ENCODE measurements around the gene DDX10. TPM values are rescaled to one million over a fixed set of nuclear protein-coding genes. Genes with fewer than 3 reads are reported as not detected.

Gene DDX10
- total RNA-seq, 1 donor from 2014 or later, result 24.5 TPM

GRCh38 chr11:108847298-108847990 is 182.6 kb downstream of the DDX10 start:
- DNase-seq (ENCODE audit: low read depth), result no peak
- Histone ChIP-seq H3K27me3 (ENCODE audit: control insufficient read depth, insufficient read depth, low read length) (no peaks in the 10 kb centered on the region), H3K4me3 (ENCODE audit: low read depth, low read length) (no peak overlapping the region), H3K36me3 (ENCODE audit: control insufficient read depth, insufficient read depth, low read length) (no peaks in the 10 kb centered on the region)
- no peak for TF ChIP-seq CTCF (IDR thresholded peaks at IDR 0.05; ENCODE audit: insufficient read depth, low read length, poor library complexity, severe bottlenecking)

- TF ChIP-seq CTCF (IDR thresholded peaks at IDR 0.05; ENCODE audit: insufficient read depth, low read length, poor library complexity, severe bottlenecking), result no peak
- no peaks in the 10 kb centered on the region for H3K36me3 ChIP-seq (ENCODE audit: control insufficient read depth, insufficient read depth, low read length)
Measured at GRCh38 chr11:108851781-108852180, 186.9 kb downstream of the DDX10 start.

GRCh38 chr11:108852701-108853100 is 187.8 kb downstream of the DDX10 start:
- Histone ChIP-seq H3K4me3 (ENCODE audit: low read depth, low read length) (no peak overlapping the region), H3K36me3 (ENCODE audit: control insufficient read depth, insufficient read depth, low read length) (no peaks in the 10 kb centered on the region), H3K27me3 (ENCODE audit: control insufficient read depth, insufficient read depth, low read length) (no peaks in the 10 kb centered on the region)
- no peak for TF ChIP-seq CTCF (IDR thresholded peaks at IDR 0.05; ENCODE audit: insufficient read depth, low read length, poor library complexity, severe bottlenecking)
- DNase-seq (ENCODE audit: low read depth), result no peak

More at GRCh38 chr11:108851781-108852180, 186.9 kb downstream of the DDX10 start:
- H3K4me3 ChIP-seq (ENCODE audit: low read depth, low read length), result no peak overlapping the region
- H3K27me3 ChIP-seq (ENCODE audit: control insufficient read depth, insufficient read depth, low read length), result no peaks in the 10 kb centered on the region
- no peak for DNase-seq (ENCODE audit: low read depth)

- H3K4me3 ChIP-seq (ENCODE audit: low read depth, low read length), result no peak overlapping the region
- DNase-seq (ENCODE audit: low read depth), result no peak
- H3K27me3 ChIP-seq (ENCODE audit: control insufficient read depth, insufficient read depth, low read length), result no peaks in the 10 kb centered on the region
- H3K36me3 ChIP-seq (ENCODE audit: control insufficient read depth, insufficient read depth, low read length), result no peaks in the 10 kb centered on the region
- no peak for TF ChIP-seq CTCF (IDR thresholded peaks at IDR 0.05; ENCODE audit: insufficient read depth, low read length, poor library complexity, severe bottlenecking)
Measured at GRCh38 chr11:108853151-108853550, 188.3 kb downstream of the DDX10 start.

GRCh38 chr11:108853864-108854263 is 189.0 kb downstream of the DDX10 start:
- DNase-seq (ENCODE audit: low read depth), result no peak
- H3K27me3 ChIP-seq (ENCODE audit: control insufficient read depth, insufficient read depth, low read length), result no peaks in the 10 kb centered on the region
- no peak for TF ChIP-seq CTCF (IDR thresholded peaks at IDR 0.05; ENCODE audit: insufficient read depth, low read length, poor library complexity, severe bottlenecking)
- H3K36me3 ChIP-seq (ENCODE audit: control insufficient read depth, insufficient read depth, low read length), result no peaks in the 10 kb centered on the region
- no peak overlapping the region for H3K4me3 ChIP-seq (ENCODE audit: low read depth, low read length)

- no peak overlapping the region for H3K4me3 ChIP-seq (ENCODE audit: low read depth, low read length)
- no peak for TF ChIP-seq CTCF (IDR thresholded peaks at IDR 0.05; ENCODE audit: insufficient read depth, low read length, poor library complexity, severe bottlenecking)
- H3K36me3 ChIP-seq (ENCODE audit: control insufficient read depth, insufficient read depth, low read length), result no peaks in the 10 kb centered on the region
- DNase-seq (ENCODE audit: low read depth), result no peak
- no peaks in the 10 kb centered on the region for H3K27me3 ChIP-seq (ENCODE audit: control insufficient read depth, insufficient read depth, low read length)
Measured at GRCh38 chr11:108854346-108854745, 189.5 kb downstream of the DDX10 start.
